ENCODE results near the gene EIF3I.

Gene EIF3I

DNA sequence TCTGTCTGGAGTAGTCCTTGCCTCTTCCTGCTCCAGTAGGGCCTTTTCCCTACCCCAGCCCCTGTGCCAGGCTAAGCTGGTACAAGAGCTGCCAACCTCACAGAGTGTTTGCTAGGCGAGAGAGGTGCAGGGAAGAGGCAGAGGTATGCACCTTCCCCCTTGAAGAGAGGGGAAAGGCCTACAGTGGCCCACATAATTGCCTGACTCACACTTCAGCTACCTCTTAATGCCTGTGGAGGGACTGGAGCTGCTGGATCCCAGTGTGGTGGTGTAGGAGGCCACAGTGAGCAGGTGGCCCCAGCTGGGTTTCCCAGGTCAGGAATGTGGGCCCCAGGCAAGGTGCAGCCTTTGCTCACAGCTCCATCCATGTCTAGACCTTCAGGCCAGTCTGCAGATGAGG is 25.1 kb upstream of the EIF3I start:
- peaks cover 1 to 42% (median 35%) of the 10 kb centered on the region in 4 experiments for H3K4me1 ChIP-seq (ENCODE audit: control extremely low read depth in 1 of 4, control insufficient read depth in 4 of 4, insufficient read depth in 4 of 4, low read length in 3 of 4)
- H3K9me3 ChIP-seq (ENCODE audit: control extremely low read depth in 1 of 5, control insufficient read depth in 4 of 5, insufficient read depth in 2 of 5, low read depth in 1 of 5, low read length in 4 of 5), result no peaks in the 10 kb centered on the region
- 80% methylated on average over 1 of the region's 1 CpG for WGBS (ENCODE audit: insufficient coverage)
- no peak overlapping the region for H3K27ac ChIP-seq (ENCODE audit: insufficient read depth in 1 of 2, low read depth in 1 of 2, low read length in 2 of 2, poor library complexity in 1 of 2, severe bottlenecking in 2 of 2)
- ChIA-PET POLR2A (interaction anchor here (0.6 kb wide), 1 partner anchor 107 kb away, joined by 3 read pairs; no protein-coding TSS in a partner anchor), CTCF (interaction anchor here (1.2 to 8.7 kb wide), 5 partner anchors 12 to 19 kb away, joined by 3 to 48 read pairs (median 7); partner anchors contain the start of genes DCDC2B and TXLNA)
- H3K27me3 ChIP-seq (replicated peaks in 2 of 5; ENCODE audit: control insufficient read depth in 4 of 5, insufficient read depth in 5 of 5, low read length in 4 of 5), result no peaks in the 10 kb centered on the region
- no peak for DNase-seq
- peaks cover 6 to 64% (median 55%) of the 10 kb centered on the region in 4 experiments for H3K36me3 ChIP-seq (ENCODE audit: control insufficient read depth in 4 of 4, insufficient read depth in 4 of 4, low read length in 3 of 4)
- H3K4me3 ChIP-seq (ENCODE audit: control insufficient read depth in 1 of 7, extremely low read depth in 1 of 7, insufficient read depth in 4 of 7, low read depth in 2 of 7, low read length in 6 of 7), result no peak overlapping the region

- H3K4me1 ChIP-seq (ENCODE audit: control extremely low read depth in 1 of 4, control insufficient read depth in 4 of 4, insufficient read depth in 4 of 4, low read length in 3 of 4), result peaks cover 3 to 48% (median 40%) of the 10 kb centered on the region in 4 experiments
- 100% methylated on average over 4 of the region's 6 CpGs for WGBS (ENCODE audit: insufficient coverage)
- no peak for DNase-seq
- ChIA-PET POLR2A (no interaction called here), CTCF (interaction anchor here (0.9 to 8.7 kb wide), 6 partner anchors 11 to 19 kb away, joined by 3 to 48 read pairs (median 5); partner anchors contain the start of genes DCDC2B and TXLNA)
- no peak overlapping the region for H3K27ac ChIP-seq (ENCODE audit: insufficient read depth in 1 of 2, low read depth in 1 of 2, low read length in 2 of 2, poor library complexity in 1 of 2, severe bottlenecking in 2 of 2)
- no peaks in the 10 kb centered on the region for H3K27me3 ChIP-seq (replicated peaks in 2 of 5; ENCODE audit: control insufficient read depth in 4 of 5, insufficient read depth in 5 of 5, low read length in 4 of 5)
- H3K4me3 ChIP-seq (ENCODE audit: control insufficient read depth in 1 of 7, extremely low read depth in 1 of 7, insufficient read depth in 4 of 7, low read depth in 2 of 7, low read length in 6 of 7), result no peak overlapping the region
- no peaks in the 10 kb centered on the region for H3K9me3 ChIP-seq (ENCODE audit: control extremely low read depth in 1 of 5, control insufficient read depth in 4 of 5, insufficient read depth in 2 of 5, low read depth in 1 of 5, low read length in 4 of 5)
- peaks cover 3 to 57% (median 49%) of the 10 kb centered on the region in 4 experiments for H3K36me3 ChIP-seq (ENCODE audit: control insufficient read depth in 4 of 4, insufficient read depth in 4 of 4, low read length in 3 of 4)
These were observed 24.4 kb upstream of the EIF3I start for GRCh38 chr1:32197837-32198236.

GRCh38 chr1:32198237-32199042 is 23.8 kb upstream of the EIF3I start:
- Histone ChIP-seq H3K9me3 (ENCODE audit: control extremely low read depth in 1 of 5, control insufficient read depth in 4 of 5, insufficient read depth in 2 of 5, low read depth in 1 of 5, low read length in 4 of 5) (no peaks in the 10 kb centered on the region), H3K36me3 (ENCODE audit: control insufficient read depth in 4 of 4, insufficient read depth in 4 of 4, low read length in 3 of 4) (peaks cover 3 to 51% (median 43%) of the 10 kb centered on the region in 4 experiments), H3K27ac (ENCODE audit: insufficient read depth in 1 of 2, low read depth in 1 of 2, low read length in 2 of 2, poor library complexity in 1 of 2, severe bottlenecking in 2 of 2) (no peak overlapping the region), H3K4me3 (ENCODE audit: control insufficient read depth in 1 of 7, extremely low read depth in 1 of 7, insufficient read depth in 4 of 7, low read depth in 2 of 7, low read length in 6 of 7) (no peak overlapping the region), H3K27me3 (replicated peaks in 2 of 5; ENCODE audit: control insufficient read depth in 4 of 5, insufficient read depth in 5 of 5, low read length in 4 of 5) (no peaks in the 10 kb centered on the region), H3K4me1 (ENCODE audit: control extremely low read depth in 1 of 4, control insufficient read depth in 4 of 4, insufficient read depth in 4 of 4, low read length in 3 of 4) (peaks cover 3 to 48% (median 40%) of the 10 kb centered on the region in 4 experiments)
- ChIA-PET POLR2A (no interaction called here), CTCF (interaction anchor here (0.9 to 8.7 kb wide), 3 partner anchors 17 to 19 kb away, joined by 3 to 48 read pairs (median 3); partner anchors contain the start of gene TXLNA)
- no peak for DNase-seq
- 91% methylated on average over 3 of the region's 3 CpGs for WGBS (ENCODE audit: insufficient coverage)

DNA sequence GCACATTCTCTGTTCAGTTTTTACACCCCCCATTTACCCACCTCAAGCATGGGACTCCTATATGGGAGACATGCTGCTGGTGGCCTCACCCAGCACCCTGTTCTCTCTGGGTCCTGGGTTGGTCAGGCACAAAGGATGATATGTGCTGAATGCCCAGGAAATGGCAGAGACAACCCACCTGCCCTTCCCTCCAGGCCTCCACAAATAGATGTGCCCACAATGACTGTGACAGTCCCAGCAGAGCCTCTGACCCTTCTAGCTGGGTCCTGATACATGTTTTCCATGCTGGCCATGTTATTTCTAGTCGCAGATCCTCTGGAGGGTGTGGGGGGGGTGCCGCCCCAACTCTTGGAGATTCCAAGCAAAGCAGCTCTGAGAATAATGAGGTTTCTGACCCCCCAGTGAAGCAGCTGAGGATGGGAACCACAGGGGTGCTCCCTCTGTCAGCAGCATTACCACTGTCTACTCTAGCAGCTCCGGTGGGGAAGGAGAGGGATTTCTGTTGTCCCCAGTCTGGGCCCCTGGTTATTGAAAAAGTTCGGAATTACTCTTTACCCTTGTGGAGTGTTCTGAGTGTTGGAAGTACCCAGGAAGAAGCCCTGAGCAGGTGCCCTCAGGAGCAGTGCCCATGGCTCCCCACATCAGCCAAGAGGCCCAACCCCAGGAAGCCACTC is 23.0 kb upstream of the EIF3I start:
- Histone ChIP-seq H3K27me3 (replicated peaks in 2 of 5; ENCODE audit: control insufficient read depth in 4 of 5, insufficient read depth in 5 of 5, low read length in 4 of 5) (no peaks in the 10 kb centered on the region), H3K4me1 (ENCODE audit: control extremely low read depth in 1 of 4, control insufficient read depth in 4 of 4, insufficient read depth in 4 of 4, low read length in 3 of 4) (peaks cover 3 to 48% (median 40%) of the 10 kb centered on the region in 4 experiments), H3K27ac (ENCODE audit: insufficient read depth in 1 of 2, low read depth in 1 of 2, low read length in 2 of 2, poor library complexity in 1 of 2, severe bottlenecking in 2 of 2) (no peak overlapping the region), H3K4me3 (ENCODE audit: control insufficient read depth in 1 of 7, extremely low read depth in 1 of 7, insufficient read depth in 4 of 7, low read depth in 2 of 7, low read length in 6 of 7) (no peak overlapping the region), H3K36me3 (ENCODE audit: control insufficient read depth in 4 of 4, insufficient read depth in 4 of 4, low read length in 3 of 4) (peaks cover 3 to 48% (median 42%) of the 10 kb centered on the region in 4 experiments), H3K9me3 (ENCODE audit: control extremely low read depth in 1 of 5, control insufficient read depth in 4 of 5, insufficient read depth in 2 of 5, low read depth in 1 of 5, low read length in 4 of 5) (no peaks in the 10 kb centered on the region)
- CTCF ChIA-PET, result interaction anchor here (8.7 kb wide), 1 partner anchor 16 kb away, joined by 48 read pairs; no protein-coding TSS in a partner anchor
- 100% methylated on average over 1 of the region's 4 CpGs for WGBS (ENCODE audit: insufficient coverage)
- POLR2A ChIA-PET, result no interaction called here
- no peak for DNase-seq

DNA sequence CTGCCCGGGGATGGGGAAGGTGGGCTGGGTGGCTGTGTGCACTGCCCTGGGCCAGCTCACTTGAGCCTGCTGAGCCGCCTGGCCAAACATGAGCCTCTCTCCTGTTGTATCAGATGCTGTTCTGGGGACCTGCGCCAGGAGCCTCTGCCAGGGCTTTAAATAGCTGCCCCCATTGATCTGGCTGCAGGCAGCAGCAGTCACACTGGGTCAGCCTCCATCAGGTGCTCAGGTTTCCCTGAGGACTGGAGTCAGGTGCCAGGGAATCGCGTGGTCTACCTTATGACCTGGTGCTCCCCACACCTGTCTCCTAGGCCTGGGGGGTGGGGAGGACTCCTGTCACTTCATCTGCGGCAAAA is 22.5 kb upstream of the EIF3I start:
- peak overlapping the region in 2 of 7 experiments; percentile 77 to 80 for H3K4me3 ChIP-seq (ENCODE audit: control insufficient read depth in 1 of 7, extremely low read depth in 1 of 7, insufficient read depth in 4 of 7, low read depth in 2 of 7, low read length in 6 of 7)
- H3K4me1 ChIP-seq (ENCODE audit: control extremely low read depth in 1 of 4, control insufficient read depth in 4 of 4, insufficient read depth in 4 of 4, low read length in 3 of 4), result peaks cover 3 to 48% (median 40%) of the 10 kb centered on the region in 4 experiments
- no peaks in the 10 kb centered on the region for H3K9me3 ChIP-seq (ENCODE audit: control extremely low read depth in 1 of 5, control insufficient read depth in 4 of 5, insufficient read depth in 2 of 5, low read depth in 1 of 5, low read length in 4 of 5)
- no peak overlapping the region for H3K27ac ChIP-seq (ENCODE audit: insufficient read depth in 1 of 2, low read depth in 1 of 2, low read length in 2 of 2, poor library complexity in 1 of 2, severe bottlenecking in 2 of 2)
- H3K36me3 ChIP-seq (ENCODE audit: control insufficient read depth in 4 of 4, insufficient read depth in 4 of 4, low read length in 3 of 4), result peaks cover 0 to 44% (median 37%) of the 10 kb centered on the region in 4 experiments
- no peaks in the 10 kb centered on the region for H3K27me3 ChIP-seq (replicated peaks in 2 of 5; ENCODE audit: control insufficient read depth in 4 of 5, insufficient read depth in 5 of 5, low read length in 4 of 5)
- no peak for DNase-seq
- 97% methylated on average over 3 of the region's 6 CpGs for WGBS (ENCODE audit: insufficient coverage)
- ChIA-PET POLR2A (no interaction called here), CTCF (interaction anchor here (1.5 to 8.7 kb wide), 2 partner anchors 12 to 16 kb away, joined by 6 to 48 read pairs; no protein-coding TSS in a partner anchor)

DNA sequence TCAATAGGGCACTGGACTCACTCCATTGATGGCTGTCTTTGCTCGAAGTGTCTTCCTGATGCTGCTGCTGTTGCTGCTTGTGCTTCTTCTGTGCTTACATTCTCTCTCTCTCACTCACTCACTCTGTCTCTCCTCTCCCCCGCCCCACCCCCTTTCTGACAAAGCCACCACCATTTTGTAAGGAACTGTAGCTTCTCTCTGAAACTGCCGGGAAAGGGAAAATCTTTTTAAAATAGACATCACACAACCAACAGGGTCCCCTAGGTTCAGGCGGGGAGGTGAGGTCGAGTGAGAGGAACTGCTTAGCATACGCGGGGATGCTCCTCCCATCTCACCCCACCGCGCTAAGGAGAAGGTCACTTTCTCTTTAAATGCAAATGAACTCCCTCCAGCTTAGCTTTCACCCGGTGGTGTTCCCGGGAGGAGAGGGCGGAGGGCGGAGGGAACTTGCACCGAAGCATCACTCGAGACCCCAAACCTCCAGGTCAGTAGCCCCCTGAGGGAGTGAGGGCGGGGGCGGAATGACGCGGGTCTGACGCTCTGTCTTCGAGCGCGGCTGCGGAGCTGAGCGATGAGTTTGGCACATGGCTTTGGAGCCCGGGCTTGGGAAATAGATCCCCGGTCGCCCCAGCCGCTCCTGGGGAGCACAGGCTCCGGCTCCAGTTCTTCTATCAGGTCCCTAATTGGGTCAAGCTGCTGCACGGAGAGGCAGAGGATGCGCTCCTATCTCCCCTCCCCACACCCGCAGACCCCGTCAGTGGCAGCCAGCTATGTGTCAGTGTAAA is 21.8 kb upstream of the EIF3I start, which contains the start of gene CCDC28B:
Gene CCDC28B, plus strand, starts transcription at position 370 of the 785 bp plus-strand sequence. CDS start 1,341 bp downstream, outside the sequence.
- peak within 1 kb of the TSS; percentile 44 to 80 (median 67) for H3K4me3 ChIP-seq (ENCODE audit: control insufficient read depth in 1 of 7, extremely low read depth in 1 of 7, insufficient read depth in 4 of 7, low read depth in 2 of 7, low read length in 6 of 7)
- CTCF ChIA-PET, result interaction anchor here (0.8 to 8.7 kb wide), 7 partner anchors 8 to 100 kb away, joined by 3 to 48 read pairs (median 5); no protein-coding TSS in a partner anchor
- H3K27me3 ChIP-seq (replicated peaks in 2 of 5; ENCODE audit: control insufficient read depth in 4 of 5, insufficient read depth in 5 of 5, low read length in 4 of 5), result no peaks in the 10 kb centered on the region
- peaks cover 0 to 36% (median 30%) of the 10 kb centered on the region in 4 experiments for H3K36me3 ChIP-seq (ENCODE audit: control insufficient read depth in 4 of 4, insufficient read depth in 4 of 4, low read length in 3 of 4)
- DNase-seq, result peak in 2 of 3 donors; percentile 55 to 66
- peaks cover 3 to 47% (median 41%) of the 10 kb centered on the region in 4 experiments for H3K4me1 ChIP-seq (ENCODE audit: control extremely low read depth in 1 of 4, control insufficient read depth in 4 of 4, insufficient read depth in 4 of 4, low read length in 3 of 4)
- no peaks in the 10 kb centered on the region for H3K9me3 ChIP-seq (ENCODE audit: control extremely low read depth in 1 of 5, control insufficient read depth in 4 of 5, insufficient read depth in 2 of 5, low read depth in 1 of 5, low read length in 4 of 5)
- 1% methylated on average over 24 of the region's 34 CpGs for WGBS (ENCODE audit: insufficient coverage)
- POLR2A ChIA-PET, result interaction anchor here (0.9 kb wide), 1 partner anchor 13 kb away, joined by 3 read pairs; no protein-coding TSS in a partner anchor
- H3K27ac ChIP-seq (ENCODE audit: insufficient read depth in 1 of 2, low read depth in 1 of 2, low read length in 2 of 2, poor library complexity in 1 of 2, severe bottlenecking in 2 of 2), result peak within 1 kb of the TSS; percentile 51 to 67

All from common myeloid progenitor, CD34-positive (primary cell).